ENCODE data around the gene SSU72. TPM values are rescaled to one million over a fixed set of nuclear protein-coding genes. Genes with fewer than 3 reads are reported as not detected.

Gene SSU72
- total RNA-seq, 1 experiment from 2014 or later = 96.2 TPM

DNA sequence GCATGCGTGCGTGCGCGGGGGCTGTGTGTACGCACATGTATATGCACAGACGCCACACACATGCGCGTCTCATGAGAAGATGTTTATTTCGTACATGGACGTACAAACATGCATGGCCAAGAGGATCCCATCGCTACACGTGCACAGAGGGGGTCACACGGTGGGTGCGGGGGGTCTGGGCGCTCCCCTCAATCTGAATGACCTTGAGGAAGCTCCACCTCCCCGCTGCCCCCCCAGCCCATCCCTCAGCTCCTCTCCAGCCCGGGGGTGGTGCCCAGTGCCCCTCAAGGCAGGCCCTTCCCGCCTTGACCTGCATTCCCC lies 35.7 kb downstream of the SSU72 start:
- no peaks in the 10 kb centered on the region for H3K9me3 Mint-ChIP-seq (ENCODE audit: unreplicated experiment)
- Histone ChIP-seq H3K4me1 (no peaks in the 10 kb centered on the region), H3K27me3 (replicated peaks; ENCODE audit: control insufficient read depth, insufficient read depth, low read length) (no peaks in the 10 kb centered on the region), H3K36me3 (ENCODE audit: control insufficient read depth, insufficient read depth, low read length) (no peaks in the 10 kb centered on the region), H3K9me3 (no peaks in the 10 kb centered on the region), H3K4me3 (ENCODE audit: low read depth, low read length) (no peak overlapping the region)
- no TSS peak for BruUV-seq (replicated peaks)
- no peak for DNase-seq
- no peaks in the 10 kb centered on the region for H3K27me3 Mint-ChIP-seq (ENCODE audit: insufficient read depth, unreplicated experiment)
- peaks cover 38% of the 10 kb centered on the region for H3K36me3 Mint-ChIP-seq (ENCODE audit: insufficient read depth, unreplicated experiment)
- no peak overlapping the region for H3K4me3 Mint-ChIP-seq (ENCODE audit: unreplicated experiment)
- no peaks in the 10 kb centered on the region for H3K4me1 Mint-ChIP-seq (ENCODE audit: low read depth, unreplicated experiment)
- TF ChIP-seq, protein P1, sequence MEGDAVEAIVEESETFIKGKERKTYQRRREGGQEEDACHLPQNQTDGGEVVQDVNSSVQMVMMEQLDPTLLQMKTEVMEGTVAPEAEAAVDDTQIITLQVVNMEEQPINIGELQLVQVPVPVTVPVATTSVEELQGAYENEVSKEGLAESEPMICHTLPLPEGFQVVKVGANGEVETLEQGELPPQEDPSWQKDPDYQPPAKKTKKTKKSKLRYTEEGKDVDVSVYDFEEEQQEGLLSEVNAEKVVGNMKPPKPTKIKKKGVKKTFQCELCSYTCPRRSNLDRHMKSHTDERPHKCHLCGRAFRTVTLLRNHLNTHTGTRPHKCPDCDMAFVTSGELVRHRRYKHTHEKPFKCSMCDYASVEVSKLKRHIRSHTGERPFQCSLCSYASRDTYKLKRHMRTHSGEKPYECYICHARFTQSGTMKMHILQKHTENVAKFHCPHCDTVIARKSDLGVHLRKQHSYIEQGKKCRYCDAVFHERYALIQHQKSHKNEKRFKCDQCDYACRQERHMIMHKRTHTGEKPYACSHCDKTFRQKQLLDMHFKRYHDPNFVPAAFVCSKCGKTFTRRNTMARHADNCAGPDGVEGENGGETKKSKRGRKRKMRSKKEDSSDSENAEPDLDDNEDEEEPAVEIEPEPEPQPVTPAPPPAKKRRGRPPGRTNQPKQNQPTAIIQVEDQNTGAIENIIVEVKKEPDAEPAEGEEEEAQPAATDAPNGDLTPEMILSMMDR (IDR thresholded peaks at IDR 0.05; ENCODE audit: insufficient read depth in 1 of 2, low read depth in 1 of 2, low read length in 1 of 2, severe bottlenecking in 1 of 2, unreplicated experiment in 1 of 2) = no peak
- ChIA-PET POLR2A (no interaction called here), CTCF (interaction anchor here (0.7 kb wide), 1 partner anchor 184 kb away, joined by 5 read pairs; no protein-coding TSS in a partner anchor)
- no peak overlapping the region for H3K27ac Mint-ChIP-seq (ENCODE audit: unreplicated experiment)
- intact Hi-C loops (cut with micrococcal nuclease; ENCODE audit: unreplicated experiment) = no loop called here

DNA sequence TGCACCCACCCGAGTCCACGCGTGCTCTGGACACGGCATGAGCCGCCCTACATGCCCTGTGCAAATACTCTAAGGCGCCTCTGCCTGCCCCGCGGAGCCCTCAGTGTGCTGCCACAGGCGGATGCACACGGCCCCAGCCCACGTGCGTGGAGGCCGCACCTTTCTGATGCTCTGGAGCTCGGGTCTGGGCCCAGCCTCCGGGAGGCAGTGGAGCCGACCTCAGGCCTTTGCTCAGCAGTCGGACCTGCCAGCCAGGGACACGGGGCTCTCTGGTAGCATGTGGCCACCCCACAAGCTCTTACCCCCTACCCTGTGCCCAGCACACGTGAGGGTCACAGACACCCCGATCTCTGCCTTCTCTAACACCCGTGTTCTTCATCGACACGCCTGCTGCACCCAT lies 36.3 kb downstream of the SSU72 start:
- ChIA-PET POLR2A (no interaction called here), CTCF (no interaction called here)
- no peak overlapping the region for H3K4me3 ChIP-seq (ENCODE audit: low read depth, low read length)
- H3K27me3 Mint-ChIP-seq (ENCODE audit: insufficient read depth, unreplicated experiment) = no peaks in the 10 kb centered on the region
- no peaks in the 10 kb centered on the region for H3K9me3 ChIP-seq
- no peaks in the 10 kb centered on the region for H3K4me1 ChIP-seq
- BruUV-seq (replicated peaks) = no TSS peak
- no peak overlapping the region for H3K27ac Mint-ChIP-seq (ENCODE audit: unreplicated experiment)
- no peak for DNase-seq
- no peaks in the 10 kb centered on the region for H3K9me3 Mint-ChIP-seq (ENCODE audit: unreplicated experiment)
- H3K36me3 Mint-ChIP-seq (ENCODE audit: insufficient read depth, unreplicated experiment) = peaks cover 38% of the 10 kb centered on the region
- H3K36me3 ChIP-seq (ENCODE audit: control insufficient read depth, insufficient read depth, low read length) = no peaks in the 10 kb centered on the region
- intact Hi-C loops (cut with micrococcal nuclease; ENCODE audit: unreplicated experiment) = no loop called here
- TF ChIP-seq, protein P1 (IDR thresholded peaks at IDR 0.05; ENCODE audit: insufficient read depth in 1 of 2, low read depth in 1 of 2, low read length in 1 of 2, severe bottlenecking in 1 of 2, unreplicated experiment in 1 of 2) = no peak
- H3K4me1 Mint-ChIP-seq (ENCODE audit: low read depth, unreplicated experiment) = no peaks in the 10 kb centered on the region
- no peaks in the 10 kb centered on the region for H3K27me3 ChIP-seq (replicated peaks; ENCODE audit: control insufficient read depth, insufficient read depth, low read length)
- no peak overlapping the region for H3K4me3 Mint-ChIP-seq (ENCODE audit: unreplicated experiment)

- H3K27ac Mint-ChIP-seq (ENCODE audit: unreplicated experiment) = no peak overlapping the region
- Histone ChIP-seq H3K4me1 (no peaks in the 10 kb centered on the region), H3K36me3 (ENCODE audit: control insufficient read depth, insufficient read depth, low read length) (no peaks in the 10 kb centered on the region), H3K27me3 (replicated peaks; ENCODE audit: control insufficient read depth, insufficient read depth, low read length) (no peaks in the 10 kb centered on the region), H3K9me3 (no peaks in the 10 kb centered on the region), H3K4me3 (ENCODE audit: low read depth, low read length) (no peak overlapping the region)
- no peak overlapping the region for H3K4me3 Mint-ChIP-seq (ENCODE audit: unreplicated experiment)
- ChIA-PET POLR2A (no interaction called here), CTCF (no interaction called here)
- no peaks in the 10 kb centered on the region for H3K27me3 Mint-ChIP-seq (ENCODE audit: insufficient read depth, unreplicated experiment)
- intact Hi-C loops (cut with micrococcal nuclease; ENCODE audit: unreplicated experiment) = no loop called here
- H3K36me3 Mint-ChIP-seq (ENCODE audit: insufficient read depth, unreplicated experiment) = peaks cover 41% of the 10 kb centered on the region
- TF ChIP-seq, protein P1 (IDR thresholded peaks at IDR 0.05; ENCODE audit: insufficient read depth in 1 of 2, low read depth in 1 of 2, low read length in 1 of 2, severe bottlenecking in 1 of 2, unreplicated experiment in 1 of 2) = no peak
- DNase-seq = no peak
- no TSS peak for BruUV-seq (replicated peaks)
- H3K9me3 Mint-ChIP-seq (ENCODE audit: unreplicated experiment) = no peaks in the 10 kb centered on the region
- no peaks in the 10 kb centered on the region for H3K4me1 Mint-ChIP-seq (ENCODE audit: low read depth, unreplicated experiment)
Measured at GRCh38 chr1:1537626-1538250, 36.9 kb downstream of the SSU72 start.

All from Caco-2 (cell line).